Astrocyte (in vitro differentiated cells and primary cell): ENCODE results near the gene SLC25A26.

Experiments used
- CTCF ChIP-seq: IDR thresholded peaks from 2 replicates; pipeline ENCODE4 v1.5.1; 2011; ENCODE audit warnings: low read depth, mild to moderate bottlenecking, inconsistent platforms, low read length, moderate library complexity; ENCODE audit not compliant: insufficient read depth
- EZH2 ChIP-seq: IDR thresholded peaks from 2 replicates; pipeline ENCODE4 v1.6.1; 2012; ENCODE audit warnings: mild to moderate bottlenecking, low read length, inconsistent platforms; ENCODE audit not compliant: insufficient read depth

DNA sequence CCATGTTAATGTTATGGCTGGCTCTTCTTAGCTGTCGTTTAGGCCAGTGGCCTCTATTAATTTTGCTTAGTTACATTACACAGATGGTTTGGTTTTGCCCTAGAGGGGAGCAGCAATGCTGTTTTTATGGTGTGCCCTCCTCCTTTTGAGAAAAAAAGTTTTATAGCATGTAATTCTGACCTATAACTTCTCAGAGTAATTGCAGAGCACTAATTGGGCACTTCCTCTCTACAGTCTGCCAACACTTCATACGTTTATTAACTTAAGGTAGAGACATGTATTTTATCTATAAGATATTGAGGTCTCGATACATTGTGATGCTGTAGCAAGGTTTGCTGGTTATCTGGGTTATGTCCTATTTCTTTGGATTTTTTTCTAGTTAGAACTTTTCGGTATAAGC lies 12.2 kb downstream of the SLC25A26 start:
- TF ChIP-seq CTCF, result no peak
- no peak for TF ChIP-seq EZH2
